HepG2 (cell line): Measurements from ENCODE around the gene RAB6B.

Source experiments
- BRCA1 ChIP-seq: sonication (generic); formaldehyde crosslinking; IDR thresholded peaks from 2 replicates; pipeline ENCODE4 v1.4.0; 2020; ENCODE audit warnings: missing genetic modification reagents
- HBP1 ChIP-seq: IDR thresholded peaks from 2 replicates; pipeline ENCODE4 v1.6.1; 2016; ENCODE audit warnings: low read depth, control low read depth
- RBFOX2 ChIP-seq: fragments of 200-400 bp; formaldehyde crosslinking; IDR thresholded peaks from 2 replicates; pipeline ENCODE4 v1.6.1; 2017; ENCODE audit warnings: low read depth, mild to moderate bottlenecking, low read length
- RFX1 ChIP-seq: fragments of 450-650 bp; IDR thresholded peaks from 2 replicates; pipeline ENCODE4 v1.6.1; 2017
- ZNF354B ChIP-seq: sonication (generic); formaldehyde crosslinking; IDR thresholded peaks from 2 replicates; pipeline ENCODE4 v1.8.0; 2022; ENCODE audit warnings: mild to moderate bottlenecking, missing genetic modification reagents
- TF ChIP-seq, protein P1 (sequence below): sonication (generic); formaldehyde crosslinking; IDR thresholded peaks from 2 replicates; pipeline ENCODE4 v1.8.1; 2023; ENCODE audit warnings: mild to moderate bottlenecking, missing genetic modification reagents
- TF ChIP-seq, protein P2 (sequence below): sonication (generic); formaldehyde crosslinking; IDR thresholded peaks from 2 replicates; pipeline ENCODE4 v1.9.0; 2022; ENCODE audit warnings: low read depth, missing genetic modification reagents
- TF ChIP-seq, protein P3 (sequence below): sonication (generic); formaldehyde crosslinking; IDR thresholded peaks from 2 replicates; pipeline ENCODE4 v1.5.0; 2020; ENCODE audit warnings: mild to moderate bottlenecking, missing genetic modification reagents, moderate library complexity

DNA sequence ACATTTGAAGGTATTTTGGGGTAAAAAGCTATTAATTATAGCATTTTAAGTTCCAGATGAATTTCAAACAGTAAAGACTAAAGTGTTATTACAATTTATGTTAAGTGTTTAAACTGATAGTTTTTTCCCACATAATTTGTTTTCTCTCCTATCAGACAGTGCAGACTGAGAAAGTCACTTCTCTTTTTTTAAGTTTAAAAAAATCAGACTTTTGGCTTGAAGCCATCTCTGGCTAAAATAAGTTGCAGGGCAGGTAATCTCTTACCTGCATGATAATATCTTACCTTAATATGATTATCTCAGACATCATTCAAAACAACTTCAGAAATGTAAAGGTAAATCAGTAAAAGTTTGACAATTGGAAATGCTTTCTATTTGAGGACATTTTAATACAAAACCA lies 21.5 kb upstream of the RAB6B start:
- TF ChIP-seq, protein P1, sequence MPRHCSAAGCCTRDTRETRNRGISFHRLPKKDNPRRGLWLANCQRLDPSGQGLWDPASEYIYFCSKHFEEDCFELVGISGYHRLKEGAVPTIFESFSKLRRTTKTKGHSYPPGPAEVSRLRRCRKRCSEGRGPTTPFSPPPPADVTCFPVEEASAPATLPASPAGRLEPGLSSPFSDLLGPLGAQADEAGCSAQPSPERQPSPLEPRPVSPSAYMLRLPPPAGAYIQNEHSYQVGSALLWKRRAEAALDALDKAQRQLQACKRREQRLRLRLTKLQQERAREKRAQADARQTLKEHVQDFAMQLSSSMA (CRISPR knock-in tag): no peak
- TF ChIP-seq BRCA1 (CRISPR knock-in tag) (no peak), HBP1 (CRISPR knock-in tag) (no peak), ZNF354B (CRISPR knock-in tag) (no peak), RFX1 (no peak), RBFOX2 (no peak)
- TF ChIP-seq, protein P2, sequence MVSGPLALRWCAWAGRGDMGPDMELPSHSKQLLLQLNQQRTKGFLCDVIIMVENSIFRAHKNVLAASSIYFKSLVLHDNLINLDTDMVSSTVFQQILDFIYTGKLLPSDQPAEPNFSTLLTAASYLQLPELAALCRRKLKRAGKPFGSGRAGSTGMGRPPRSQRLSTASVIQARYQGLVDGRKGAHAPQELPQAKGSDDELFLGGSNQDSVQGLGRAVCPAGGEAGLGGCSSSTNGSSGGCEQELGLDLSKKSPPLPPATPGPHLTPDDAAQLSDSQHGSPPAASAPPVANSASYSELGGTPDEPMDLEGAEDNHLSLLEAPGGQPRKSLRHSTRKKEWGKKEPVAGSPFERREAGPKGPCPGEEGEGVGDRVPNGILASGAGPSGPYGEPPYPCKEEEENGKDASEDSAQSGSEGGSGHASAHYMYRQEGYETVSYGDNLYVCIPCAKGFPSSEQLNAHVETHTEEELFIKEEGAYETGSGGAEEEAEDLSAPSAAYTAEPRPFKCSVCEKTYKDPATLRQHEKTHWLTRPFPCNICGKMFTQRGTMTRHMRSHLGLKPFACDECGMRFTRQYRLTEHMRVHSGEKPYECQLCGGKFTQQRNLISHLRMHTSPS (CRISPR knock-in tag): no peak
- TF ChIP-seq, protein P3, sequence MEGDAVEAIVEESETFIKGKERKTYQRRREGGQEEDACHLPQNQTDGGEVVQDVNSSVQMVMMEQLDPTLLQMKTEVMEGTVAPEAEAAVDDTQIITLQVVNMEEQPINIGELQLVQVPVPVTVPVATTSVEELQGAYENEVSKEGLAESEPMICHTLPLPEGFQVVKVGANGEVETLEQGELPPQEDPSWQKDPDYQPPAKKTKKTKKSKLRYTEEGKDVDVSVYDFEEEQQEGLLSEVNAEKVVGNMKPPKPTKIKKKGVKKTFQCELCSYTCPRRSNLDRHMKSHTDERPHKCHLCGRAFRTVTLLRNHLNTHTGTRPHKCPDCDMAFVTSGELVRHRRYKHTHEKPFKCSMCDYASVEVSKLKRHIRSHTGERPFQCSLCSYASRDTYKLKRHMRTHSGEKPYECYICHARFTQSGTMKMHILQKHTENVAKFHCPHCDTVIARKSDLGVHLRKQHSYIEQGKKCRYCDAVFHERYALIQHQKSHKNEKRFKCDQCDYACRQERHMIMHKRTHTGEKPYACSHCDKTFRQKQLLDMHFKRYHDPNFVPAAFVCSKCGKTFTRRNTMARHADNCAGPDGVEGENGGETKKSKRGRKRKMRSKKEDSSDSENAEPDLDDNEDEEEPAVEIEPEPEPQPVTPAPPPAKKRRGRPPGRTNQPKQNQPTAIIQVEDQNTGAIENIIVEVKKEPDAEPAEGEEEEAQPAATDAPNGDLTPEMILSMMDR (CRISPR knock-in tag): no peak
